ACC112 (cell line): ENCODE data around the gene ZC3H15.
"Not testable (repeated sequence)": the region's sequence is repeated elsewhere in the genome, so short reads cannot be mapped to it uniquely, and the experiment has no call there.

Source experiments
- H2AFZ ChIP-seq: fragments of 200-600 bp; sonication (generic); one replicate; pipeline ENCODE4 v1.6.0; 2017; ENCODE audit warnings: antibody characterized with exemption, low read length; ENCODE audit not compliant: unreplicated experiment
- H3K27ac ChIP-seq: fragments of 200-600 bp; sonication (generic); 2 replicates; pipeline ENCODE4 v1.5.1; 2014; ENCODE audit warnings: low read depth, mild to moderate bottlenecking, antibody characterized with exemption, low read length, moderate library complexity
- H3K27me3 ChIP-seq: fragments of 200-600 bp; sonication (generic); 2 replicates; pipeline ENCODE4 v1.6.1; 2014; ENCODE audit warnings: mild to moderate bottlenecking, antibody characterized with exemption, low read length, moderate library complexity, mixed read lengths; ENCODE audit not compliant: insufficient read depth
- H3K36me3 ChIP-seq: fragments of 200-600 bp; sonication (generic); 2 replicates; pipeline ENCODE4 v1.6.1; 2016; ENCODE audit warnings: mild to moderate bottlenecking, antibody characterized with exemption, low read length, moderate library complexity, mixed read lengths; ENCODE audit not compliant: insufficient read depth
- H3K4me1 ChIP-seq: fragments of 200-600 bp; sonication (generic); one replicate; pipeline ENCODE4 v1.6.1; 2016; ENCODE audit warnings: low read length, mixed read lengths; ENCODE audit not compliant: insufficient read depth, unreplicated experiment, control insufficient read depth
- H3K4me3 ChIP-seq: fragments of 200-600 bp; sonication (generic); 2 replicates; pipeline ENCODE4 v1.5.1; 2014; ENCODE audit warnings: mild to moderate bottlenecking, low read depth, low read length
- H3K79me2 ChIP-seq: fragments of 200-600 bp; sonication (generic); one replicate; pipeline ENCODE4 v1.6.0; 2016; ENCODE audit warnings: low read length; ENCODE audit not compliant: control insufficient read depth, unreplicated experiment, insufficient read depth

Gene ZC3H15

GRCh38 chr2:186460465-186460864 lies 25.6 kb upstream of the ZC3H15 start:
- Histone ChIP-seq H3K27me3 (no peaks in the 10 kb centered on the region), H3K27ac (no peak overlapping the region), H3K4me1 (peaks cover 4% of the 10 kb centered on the region), H2AFZ (no peak overlapping the region), H3K79me2 (no peaks in the 10 kb centered on the region), H3K36me3 (no peaks in the 10 kb centered on the region), H3K4me3 (no peak overlapping the region)

- no peak overlapping the region for H3K4me3 ChIP-seq
- no peaks in the 10 kb centered on the region for H3K36me3 ChIP-seq
- no peaks in the 10 kb centered on the region for H3K4me1 ChIP-seq
- no peak overlapping the region for H3K27ac ChIP-seq
- H2AFZ ChIP-seq: no peak overlapping the region
- H3K79me2 ChIP-seq: no peaks in the 10 kb centered on the region
- no peaks in the 10 kb centered on the region for H3K27me3 ChIP-seq
These were observed 19.3 kb upstream of the ZC3H15 start for GRCh38 chr2:186466743-186467142.

DNA sequence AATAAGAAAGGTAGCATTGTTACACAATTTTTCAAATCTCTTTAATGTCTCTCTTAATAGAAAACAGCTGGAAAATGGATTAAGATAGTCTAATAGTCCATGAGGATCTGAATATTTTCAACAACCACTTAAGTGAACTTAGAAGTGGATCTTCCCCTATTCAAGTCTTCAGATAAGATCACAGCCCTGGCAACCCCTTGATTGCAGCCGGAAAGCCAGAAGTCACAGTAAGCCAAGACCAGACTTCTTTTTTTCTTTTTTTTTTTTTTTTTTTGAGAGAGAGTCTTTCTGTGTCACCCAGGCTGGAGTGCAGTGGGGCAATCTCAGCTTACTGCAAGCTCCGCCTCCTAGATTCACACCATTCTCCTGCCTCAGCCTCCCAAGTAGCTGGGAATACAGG lies 18.6 kb upstream of the ZC3H15 start:
- Histone ChIP-seq H3K79me2 (no peaks in the 10 kb centered on the region), H2AFZ (no peak overlapping the region), H3K27ac (no peak overlapping the region), H3K4me3 (no peak overlapping the region), H3K27me3 (no peaks in the 10 kb centered on the region), H3K4me1 (no peaks in the 10 kb centered on the region), H3K36me3 (no peaks in the 10 kb centered on the region)

DNA sequence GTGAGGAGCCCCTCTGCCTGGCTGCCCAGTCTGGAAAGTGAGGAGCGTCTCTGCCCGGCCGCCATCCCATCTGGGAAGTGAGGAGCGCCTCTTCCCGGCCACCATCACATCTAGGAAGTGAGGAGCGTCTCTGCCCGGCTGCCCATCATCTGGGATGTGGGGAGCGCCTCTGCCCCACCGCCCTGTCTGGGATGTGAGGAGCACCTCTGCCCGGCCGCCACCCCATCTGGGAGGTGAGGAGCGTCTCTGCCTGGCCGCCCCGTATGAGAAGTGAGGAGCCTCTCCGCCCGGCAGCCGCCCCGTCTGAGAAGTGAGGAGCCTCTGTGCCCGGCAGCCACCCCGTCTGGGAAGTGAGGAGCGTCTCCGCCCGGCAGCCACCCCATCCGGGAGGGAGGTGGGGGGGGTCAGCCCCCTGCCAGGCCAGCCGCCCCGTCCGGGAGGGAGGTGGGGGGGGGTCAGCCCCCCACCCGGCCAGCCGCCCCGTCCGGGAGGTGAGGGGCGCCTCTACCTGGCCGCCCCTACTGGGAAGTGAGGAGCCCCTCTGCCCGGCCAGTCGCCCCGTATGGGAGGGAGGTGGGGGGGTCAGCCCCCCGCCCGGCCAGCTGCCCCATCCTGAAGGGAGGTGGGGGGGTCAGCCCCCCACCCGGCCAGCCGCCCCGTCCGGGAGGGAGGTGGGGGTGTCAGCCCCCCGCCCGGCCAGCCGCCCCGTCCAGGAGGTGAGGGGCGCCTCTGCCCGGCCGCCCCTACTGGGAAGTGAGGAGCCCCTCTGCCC lies 13.2 kb upstream of the ZC3H15 start:
- H3K79me2 ChIP-seq, H3K4me1 ChIP-seq, H2AFZ ChIP-seq, H3K36me3 ChIP-seq, H3K27me3 ChIP-seq, H3K4me3 ChIP-seq, H3K27ac ChIP-seq: not testable (repeated sequence)

- not testable (repeated sequence) for H3K27ac ChIP-seq, H3K36me3 ChIP-seq, H3K79me2 ChIP-seq, H3K4me1 ChIP-seq, H2AFZ ChIP-seq, H3K27me3 ChIP-seq, H3K4me3 ChIP-seq
These were observed 11.8 kb upstream of the ZC3H15 start for GRCh38 chr2:186474239-186474638.

GRCh38 chr2:186477790-186478189 lies 8.3 kb upstream of the ZC3H15 start:
- Histone ChIP-seq H3K79me2 (peaks cover 4% of the 10 kb centered on the region), H3K27ac (no peak overlapping the region), H3K36me3 (no peaks in the 10 kb centered on the region), H3K27me3 (no peaks in the 10 kb centered on the region), H3K4me1 (no peaks in the 10 kb centered on the region), H3K4me3 (no peak overlapping the region), H2AFZ (no peak overlapping the region)

DNA sequence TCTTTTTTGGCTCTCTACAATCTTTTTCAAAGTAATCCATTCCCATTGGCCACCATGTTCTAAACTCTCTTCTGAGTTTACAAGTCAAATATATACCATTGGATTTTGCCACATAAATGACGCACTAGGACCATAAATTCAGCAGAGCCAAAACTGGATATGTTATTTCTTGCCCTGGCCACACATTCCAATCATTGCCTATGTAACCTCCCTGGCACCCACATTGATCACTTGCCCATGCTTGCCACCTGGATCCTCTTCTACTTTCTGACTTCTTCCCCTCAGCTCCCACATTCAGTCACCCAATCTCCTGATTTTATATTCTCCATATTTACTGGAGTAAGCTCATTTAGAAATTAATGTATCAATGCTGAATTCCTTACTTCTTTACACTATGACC lies 5.1 kb upstream of the ZC3H15 start:
- H3K36me3 ChIP-seq: no peaks in the 10 kb centered on the region
- peaks cover 17% of the 10 kb centered on the region for H3K4me1 ChIP-seq
- H3K4me3 ChIP-seq: no peak overlapping the region
- H3K79me2 ChIP-seq: peaks cover 21% of the 10 kb centered on the region
- H3K27ac ChIP-seq: no peak overlapping the region
- no peak overlapping the region for H2AFZ ChIP-seq
- no peaks in the 10 kb centered on the region for H3K27me3 ChIP-seq

DNA sequence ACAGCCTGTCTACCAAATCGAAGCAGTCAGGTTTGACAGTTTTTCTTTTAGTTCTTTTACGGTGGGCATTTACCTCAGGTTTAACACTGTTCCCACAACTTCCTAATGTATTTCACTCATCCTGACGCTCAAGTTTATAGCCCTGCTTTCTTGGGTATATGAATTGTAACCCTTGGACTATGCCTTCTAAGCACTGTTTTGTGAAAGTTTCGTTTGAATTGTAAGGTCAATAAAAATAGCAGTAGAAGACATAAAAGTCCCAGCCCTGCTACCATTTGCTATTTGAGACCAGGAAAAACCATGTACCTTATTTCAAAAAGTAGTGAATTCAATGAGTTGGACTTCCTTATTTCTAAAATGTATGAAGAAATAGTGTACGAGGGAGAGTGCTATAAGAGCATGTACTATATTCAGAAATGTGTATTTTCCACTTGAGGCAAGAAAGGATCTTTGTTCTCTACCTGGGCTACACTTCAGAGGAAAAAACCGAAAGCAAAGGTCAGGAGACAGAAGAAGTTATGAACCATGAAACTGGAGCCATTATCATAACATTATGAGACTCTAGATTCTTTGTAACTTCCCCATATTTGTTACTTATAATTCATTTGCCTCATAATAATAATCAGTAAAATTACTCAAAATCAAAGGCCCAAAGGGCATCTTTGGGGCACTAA lies 1.9 kb upstream of the ZC3H15 start:
- Histone ChIP-seq H3K27me3 (no peaks in the 10 kb centered on the region), H3K4me1 (peaks cover 25% of the 10 kb centered on the region), H2AFZ (no peak overlapping the region), H3K4me3 (peak overlapping the region; percentile 95), H3K79me2 (peaks cover 52% of the 10 kb centered on the region), H3K36me3 (no peaks in the 10 kb centered on the region), H3K27ac (no peak overlapping the region)

- peaks cover 30% of the 10 kb centered on the region for H3K4me1 ChIP-seq
- peaks cover 61% of the 10 kb centered on the region for H3K79me2 ChIP-seq
- no peaks in the 10 kb centered on the region for H3K36me3 ChIP-seq
These were observed 537 bp upstream of the ZC3H15 start for GRCh38 chr2:186485576-186485870.

DNA sequence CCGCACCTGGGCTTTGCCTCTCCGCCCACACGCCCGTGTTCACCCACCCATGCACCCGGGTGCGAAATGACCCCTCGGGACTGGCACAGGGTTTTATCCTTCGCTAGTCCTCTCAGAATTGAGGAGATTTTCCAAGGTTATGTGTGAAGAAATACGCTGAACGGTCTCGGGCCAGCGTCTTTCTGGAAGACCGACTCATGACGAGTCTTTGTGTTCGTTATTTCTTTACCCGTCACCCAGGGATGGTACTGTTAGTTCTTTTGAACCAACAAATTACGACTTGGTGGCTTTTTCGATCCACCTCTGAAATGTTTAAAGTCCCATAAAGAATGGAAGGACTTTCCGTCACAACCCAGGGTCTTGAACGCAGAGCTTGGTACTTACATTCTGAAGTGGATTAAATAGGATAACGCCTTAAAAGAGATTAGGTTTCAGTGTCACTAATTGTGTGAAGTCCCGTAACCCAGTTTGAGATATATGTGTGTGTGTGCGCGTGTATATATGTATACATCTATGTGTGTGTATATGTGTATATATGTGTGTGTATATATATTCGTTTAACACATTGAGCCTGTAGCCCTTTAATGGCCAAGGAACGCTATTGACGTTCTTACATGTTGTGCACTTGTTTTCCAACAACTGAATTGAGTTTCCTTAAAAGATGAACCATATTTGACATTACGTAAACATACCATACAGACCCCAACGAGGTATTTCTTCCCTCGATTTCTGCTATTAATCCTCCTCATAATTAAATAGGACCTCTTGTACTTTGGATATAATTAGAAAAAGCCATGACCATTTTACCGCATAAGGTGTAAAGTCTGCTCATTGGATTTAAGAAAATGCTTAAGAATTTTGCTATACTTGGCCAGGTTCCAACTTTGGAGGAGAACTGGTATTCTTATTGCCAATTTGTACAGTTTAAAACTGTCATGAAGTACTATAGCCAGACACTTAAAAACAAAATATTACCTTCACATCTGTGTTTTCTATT lies 889 bp downstream of the ZC3H15 start:
- Histone ChIP-seq H3K4me3 (peak overlapping the region; percentile 95), H3K27ac (peak overlapping the region; percentile 83), H3K4me1 (peaks cover 44% of the 10 kb centered on the region), H2AFZ (peak overlapping the region; percentile 61), H3K79me2 (peaks cover 76% of the 10 kb centered on the region), H3K27me3 (no peaks in the 10 kb centered on the region), H3K36me3 (no peaks in the 10 kb centered on the region)

More at GRCh38 chr2:186485576-186485870, 537 bp upstream of the ZC3H15 start:
- Histone ChIP-seq H3K27ac (peak overlapping the region; percentile 83), H3K27me3 (no peaks in the 10 kb centered on the region), H2AFZ (peak overlapping the region; percentile 66), H3K4me3 (peak overlapping the region; percentile 95)
